GM12878 (cell line): ENCODE results near the gene CDCP1. TPM values are rescaled to one million over a fixed set of nuclear protein-coding genes. Genes with fewer than 3 reads are reported as not detected.

Source experiments
- ATAC-seq: fragments of 200-7000 bp; cut with Tn5 transposase; 3 replicates; pipeline ENCODE4 v1.9.1; 2020; ENCODE audit warnings: mild to moderate bottlenecking, moderate library complexity
- BruUV-seq: library from RNA; stranded (reverse); fragments of 400-500 nt; replicated peaks from 2 replicates; lab custom pipeline; 2021; lab: Mats Ljungman, UMichigan
- CTCF ChIA-PET: fragments of 300-600 bp; sonication (Branson Sonifier 250); formaldehyde crosslinking; extraction: SDS; loops from one replicate; lab custom pipeline; 2021; ENCODE audit warnings: inconsistent platforms; lab: Yijun Ruan, JAX
- POLR2A ChIA-PET: fragments of 350-600 bp; formaldehyde crosslinking; extraction: SDS; loops from one replicate; lab custom pipeline; 2021; ENCODE audit warnings: inconsistent platforms; lab: Charles Lee
- RAD21 ChIA-PET: fragments of 300-600 bp; sonication (Branson Sonifier 250); formaldehyde crosslinking; loops from one replicate; lab custom pipeline; 2023; ENCODE audit warnings: antibody characterized with exemption; ENCODE audit not compliant: unreplicated experiment; lab: Charles Lee
- SMC1A ChIA-PET: fragments of 300-600 bp; sonication (Branson Sonifier 250); formaldehyde crosslinking; loops from one replicate; lab custom pipeline; 2023; ENCODE audit not compliant: unreplicated experiment, uncharacterized antibody; lab: Charles Lee
- DNase-seq: peaks from one replicate; pipeline ENCODE4 v3.0.0-alpha.2; 2011; ENCODE audit warnings: low read depth, low spot score
- FAIRE-seq: peaks from 3 replicates; lab custom pipeline; 2011; peaks lifted over from hg19 to GRCh38; lab: Jason Lieb, UNC
- H2AFZ ChIP-seq: 2 replicates; pipeline ENCODE4 v1.6.0; 2011; ENCODE audit warnings: low read depth, low read length, control low read depth; ENCODE audit not compliant: control insufficient read depth
- H3K27ac ChIP-seq: 2 replicates; pipeline ENCODE4 v1.5.1; 2011; ENCODE audit warnings: control low read depth; ENCODE audit not compliant: control insufficient read depth, insufficient read depth
- H3K27me3 ChIP-seq, 2 experiments: replicated peaks in 1 of 2; 2 replicates each; pipeline versions ENCODE4 v1.6.0 to v1.6.1; 2011; ENCODE audit warnings: low read length in 1 of 2; ENCODE audit not compliant: control insufficient read depth in 2 of 2, insufficient read depth in 2 of 2
- H3K36me3 ChIP-seq, 2 experiments: 2 replicates each; pipeline ENCODE4 v1.5.1; 2011; ENCODE audit warnings: low read length in 1 of 2; ENCODE audit not compliant: control insufficient read depth in 2 of 2, insufficient read depth in 2 of 2
- H3K4me1 ChIP-seq: 2 replicates; pipeline ENCODE4 v1.6.1; 2011; ENCODE audit warnings: mild to moderate bottlenecking, low read length, moderate library complexity, mixed read lengths; ENCODE audit not compliant: control insufficient read depth, insufficient read depth
- H3K4me2 ChIP-seq: 2 replicates; pipeline ENCODE4 v1.6.0; 2011; ENCODE audit warnings: control low read depth; ENCODE audit not compliant: control insufficient read depth, insufficient read depth
- H3K4me3 ChIP-seq: fragments of 200-600 bp; sonication (generic); 2 replicates; pipeline ENCODE4 v1.5.1; 2016
- H3K79me2 ChIP-seq: 2 replicates; pipeline ENCODE4 v1.6.0; 2011; ENCODE audit warnings: low read length; ENCODE audit not compliant: control insufficient read depth, insufficient read depth
- H3K9ac ChIP-seq: 2 replicates; pipeline ENCODE4 v1.8.0; 2011; ENCODE audit warnings: low read length, control low read depth, mixed read lengths; ENCODE audit not compliant: control insufficient read depth, insufficient read depth
- H3K9me3 ChIP-seq: replicated peaks from 3 replicates; pipeline ENCODE4 v1.5.1; 2011; ENCODE audit warnings: mild to moderate bottlenecking, low read length; ENCODE audit not compliant: control insufficient read depth, insufficient read depth
- H4K20me1 ChIP-seq: 2 replicates; pipeline ENCODE4 v1.6.0; 2011; ENCODE audit not compliant: control insufficient read depth, insufficient read depth
- ATF2 ChIP-seq: IDR thresholded peaks from 2 replicates; pipeline ENCODE4 v1.6.1; 2012; ENCODE audit warnings: low read length, inconsistent platforms
- BCL11A ChIP-seq: IDR thresholded peaks from 2 replicates; pipeline ENCODE4 v1.6.1; 2011; ENCODE audit warnings: low read depth, low read length
- BHLHE40 ChIP-seq, 2 experiments: fragments of 450-650 bp in 1 of 2; IDR thresholded peaks; 2 replicates each; pipeline ENCODE4 v1.6.1; 2011 to 2017; ENCODE audit warnings: low read depth in 2 of 2, borderline replicate concordance in 1 of 2, improper control_type of control experiment in 1 of 2, low read length in 1 of 2, mild to moderate bottlenecking in 1 of 2
- BMI1 ChIP-seq: fragments of 450-650 bp; IDR thresholded peaks from 2 replicates; pipeline ENCODE4 v1.6.1; 2016; ENCODE audit warnings: mild to moderate bottlenecking, moderate library complexity, borderline replicate concordance
- HDGF ChIP-seq: fragments of 450-650 bp; IDR thresholded peaks from 2 replicates; pipeline ENCODE4 v1.6.1; 2016; ENCODE audit warnings: antibody characterized with exemption
- IKZF2 ChIP-seq, 2 experiments: fragments of 450-650 bp; IDR thresholded peaks; 2 replicates each; pipeline ENCODE4 v1.6.1; 2017; ENCODE audit warnings: mild to moderate bottlenecking in 2 of 2, moderate library complexity in 2 of 2
- KLF5 ChIP-seq: fragments of 450-650 bp; IDR thresholded peaks from 2 replicates; pipeline ENCODE4 v1.6.1; 2014; ENCODE audit warnings: mild to moderate bottlenecking; ENCODE audit not compliant: partially characterized antibody
- MYC ChIP-seq: IDR thresholded peaks from 2 replicates; pipeline ENCODE4 v1.6.1; 2011; ENCODE audit warnings: mild to moderate bottlenecking, low read length, moderate library complexity, inconsistent platforms; ENCODE audit not compliant: insufficient read depth, insufficient replicate concordance, insufficient read length, severe bottlenecking
- POLR2AphosphoS2 ChIP-seq: IDR thresholded peaks from 2 replicates; pipeline ENCODE4 v1.6.1; 2011; ENCODE audit warnings: low read depth, mild to moderate bottlenecking, low read length, improper control_type of control experiment, moderate library complexity
- PRDM15 ChIP-seq: fragments of 450-650 bp; formaldehyde crosslinking; IDR thresholded peaks from 2 replicates; pipeline ENCODE4 v1.4.0; 2020; ENCODE audit warnings: mild to moderate bottlenecking, moderate library complexity
- RCOR1 ChIP-seq: conservative IDR thresholded peaks from 2 replicates; pipeline ENCODE4 v1.6.1; 2012; ENCODE audit warnings: low read depth, low read length, improper control_type of control experiment
- STAT3 ChIP-seq: IDR thresholded peaks from 2 replicates; pipeline ENCODE4 v1.6.1; 2011; ENCODE audit warnings: low read depth, low read length, improper control_type of control experiment
- USF2 ChIP-seq: IDR thresholded peaks from 2 replicates; pipeline ENCODE4 v1.6.1; 2011; ENCODE audit warnings: low read depth, low read length, improper control_type of control experiment, borderline replicate concordance
- YBX1 ChIP-seq: fragments of 450-650 bp; IDR thresholded peaks from 2 replicates; pipeline ENCODE4 v1.6.1; 2016; ENCODE audit warnings: antibody characterized with exemption
- ZNF24 ChIP-seq: fragments of 450-650 bp; IDR thresholded peaks from 2 replicates; pipeline ENCODE4 v1.6.1; 2017; ENCODE audit warnings: antibody characterized with exemption, mild to moderate bottlenecking
- WGBS: methylation state at CpG from one replicate; pipeline ENCODE4 v1.1.6; 2016; ENCODE audit warnings: low lambda C conversion rate; ENCODE audit not compliant: insufficient replicate concordance, insufficient coverage; ENCODE audit errors: missing lambda C conversion rate; 5-methylcytosine and 5-hydroxymethylcytosine counted together
- in situ Hi-C: fragments of 300-500 bp; cut with MboI; formaldehyde crosslinking; loops from 9 replicates; pipeline ENCODE4 v1.14.3; 2018; ENCODE audit warnings: mixed read lengths
- intact Hi-C: fragments of 100-400 bp; cut with micrococcal nuclease; formaldehyde crosslinking; loops from one replicate; pipeline ENCODE4 v1.14.2; 2022; ENCODE audit not compliant: unreplicated experiment
- polyA plus RNA-seq, 11 experiments: library from polyadenylated mRNA; depleted of rRNA in 4 of 11; unstranded in 6 of 11; stranded (reverse) in 5 of 11; fragments of >200 nt; fragmentation: Nextera tagmentation in 4 of 11; fragmentation: Illumina TruSeq in 1 of 11; extraction: Ambion mirVana in 4 of 11; extraction: Trizol in 1 of 11; gene quantifications; 1 replicate in 1 of 11; 2 replicates in 10 of 11; pipeline versions ENCODE4 v1.2.1 to v1.2.3, GENCODE V29; 2011 to 2016; ENCODE audit warnings: inconsistent platforms in 2 of 11, missing spikeins in 2 of 11, low read depth in 1 of 11
- total RNA-seq, 4 experiments: library from RNA; depleted of rRNA in 3 of 4; stranded (reverse); fragments of >200 nt in 3 of 4; fragmentation: Illumina TruSeq in 1 of 4; extraction: Trizol in 1 of 4; gene quantifications; 2 replicates each; pipeline versions ENCODE4 v1.2.1 to v1.2.3, GENCODE V29; 2013 to 2021

CDCP1 gene
- total and polyA plus RNA-seq, 10 of the 15 experiments (the other 5 are each of a cell fraction or from before 2014, with no cell fraction given): 0.35 to 2.2 (median 0.86) TPM

GRCh38 chr3:45185461-45185860 lies 39.3 kb upstream of the CDCP1 start (continued):
- no peak for TF ChIP-seq HDGF
- TF ChIP-seq ZNF24: no peak
- no peak for TF ChIP-seq USF2
- TF ChIP-seq IKZF2 (IDR thresholded peaks at IDR 0.05): no peak
- TF ChIP-seq PRDM15: no peak
- TF ChIP-seq KLF5: no peak
- no peak for TF ChIP-seq BCL11A
- no peak for TF ChIP-seq STAT3
- TF ChIP-seq, all 136 proteins: peak for 0

GRCh38 chr3:45185052-45185451 lies 38.9 kb upstream of the CDCP1 start:
- Histone ChIP-seq H3K9ac (no peak overlapping the region), H3K4me1 (no peaks in the 10 kb centered on the region; the same call in 1 of the 2 replicates), H2AFZ (no peak overlapping the region), H3K27me3 (peaks cover 0 to 3% of the 10 kb centered on the region in 2 experiments; a peak in 1 of 4 replicates), H3K4me3 (no peak overlapping the region), H3K36me3 (no peaks in the 10 kb centered on the region), H3K9me3 (no peaks in the 10 kb centered on the region), H3K4me2 (no peak overlapping the region), H3K27ac (no peak overlapping the region), H4K20me1 (no peaks in the 10 kb centered on the region), H3K79me2 (no peaks in the 10 kb centered on the region)
- FAIRE-seq: no peak
- in situ Hi-C loops: no loop called here
- POLR2A ChIA-PET: no interaction called here
- ATAC-seq: no peak
- RAD21 ChIA-PET: no interaction called here
- DNase-seq: no peak
- WGBS: 65% methylated on average over 2 of the region's 2 CpGs
- no peak for TF ChIP-seq MYC
- TF ChIP-seq POLR2AphosphoS2: no peak
- no peak for TF ChIP-seq YBX1
- no peak for TF ChIP-seq RCOR1
- TF ChIP-seq ATF2: no peak
- no peak for TF ChIP-seq BMI1
- no peak for TF ChIP-seq BHLHE40 (IDR thresholded peaks at IDR 0.05; ENCODE audit: borderline replicate concordance in 1 of 2, low read depth in 2 of 2, low read length in 1 of 2)
- intact Hi-C loops: no loop called here
- CTCF ChIA-PET: no interaction called here
- no TSS peak for BruUV-seq
- SMC1A ChIA-PET: interaction anchor here (1.5 kb wide), 1 partner anchor 144 kb away, joined by 5 read pairs; no protein-coding TSS in a partner anchor
